Activated T-cell treated with anti-CD3 and anti-CD28 coated beads, Interleukin-2, amount 50 U/mL, for 48 hours (primary cell): Measurements from ENCODE around the gene DOK6.
"Not testable (repeated sequence)": the region's sequence is repeated elsewhere in the genome, so short reads cannot be mapped to it uniquely, and the experiment has no call there.

Experiments used
- DNase-seq, 2 experiments: peaks; one replicate each; pipeline ENCODE4 v3.0.0-alpha.2; 2020

The DOK6 gene

GRCh38 chr18:69878213-69878933 lies 477.7 kb downstream of the DOK6 start:
- DNase-seq: no peak

- DNase-seq: not testable (repeated sequence)
Measured at GRCh38 chr18:69879051-69879450, 478.4 kb downstream of the DOK6 start.

GRCh38 chr18:69880083-69880482 lies 479.4 kb downstream of the DOK6 start:
- no peak for DNase-seq

GRCh38 chr18:69882965-69883668 lies 482.4 kb downstream of the DOK6 start:
- DNase-seq: no peak

GRCh38 chr18:69883781-69884180 lies 483.1 kb downstream of the DOK6 start:
- DNase-seq: no peak

GRCh38 chr18:69885355-69885754 lies 484.7 kb downstream of the DOK6 start:
- DNase-seq: no peak

- peak; percentile 69 to 72 for DNase-seq
Measured at GRCh38 chr18:69885841-69886531, 485.3 kb downstream of the DOK6 start.

GRCh38 chr18:69887256-69887655 lies 486.6 kb downstream of the DOK6 start:
- no peak for DNase-seq

- DNase-seq: no peak
Measured at GRCh38 chr18:69889009-69889408, 488.3 kb downstream of the DOK6 start.

GRCh38 chr18:69890558-69890957 lies 489.9 kb downstream of the DOK6 start:
- DNase-seq: no peak

- DNase-seq: no peak
Measured at GRCh38 chr18:69894467-69894866, 493.8 kb downstream of the DOK6 start.

- DNase-seq: no peak
Measured at GRCh38 chr18:69895066-69896047, 494.7 kb downstream of the DOK6 start.

GRCh38 chr18:69897397-69898108 lies 496.9 kb downstream of the DOK6 start:
- DNase-seq: no peak

GRCh38 chr18:69898241-69898861 lies 497.7 kb downstream of the DOK6 start:
- peak; percentile 58 to 62 for DNase-seq
